RKO (cell line): ENCODE data around the gene TMEM14A.
"Not testable (repeated sequence)": the region's sequence is repeated elsewhere in the genome, so short reads cannot be mapped to it uniquely, and the experiment has no call there.

Experiments
- DNase-seq: peaks from one replicate; pipeline ENCODE4 v3.0.0-alpha.2; 2016; ENCODE audit warnings: low spot score

Gene TMEM14A

DNA sequence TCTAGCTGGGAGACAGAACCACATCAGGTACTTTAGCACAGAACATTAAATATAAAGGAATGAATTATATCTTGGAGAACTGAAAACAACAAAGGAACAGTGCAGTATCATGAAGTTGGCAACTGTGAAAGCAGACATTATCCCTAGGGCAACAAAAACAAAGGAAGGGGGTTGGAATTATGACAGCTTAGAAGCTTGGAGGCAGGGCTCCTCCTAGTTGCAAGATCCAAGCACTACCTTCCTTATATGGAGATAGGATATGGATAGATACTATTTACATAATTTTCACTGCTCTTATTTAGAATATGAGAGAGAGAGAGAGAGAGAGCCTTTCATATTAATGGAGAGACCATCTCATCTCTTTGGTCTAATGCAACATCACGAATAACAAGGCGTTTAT is 27.0 kb downstream of the TMEM14A start:
- DNase-seq = peak; percentile 28

GRCh38 chr6:52704060-52704459 is 33.1 kb downstream of the TMEM14A start:
- no peak for DNase-seq

GRCh38 chr6:52704781-52705502 is 34.0 kb downstream of the TMEM14A start:
- DNase-seq = not testable (repeated sequence)

GRCh38 chr6:52706001-52706400 is 35.1 kb downstream of the TMEM14A start:
- no peak for DNase-seq

- DNase-seq = no peak
These were observed 37.2 kb downstream of the TMEM14A start for GRCh38 chr6:52707963-52708680.

GRCh38 chr6:52712136-52712535 is 41.2 kb downstream of the TMEM14A start:
- peak; percentile 11 for DNase-seq

DNA sequence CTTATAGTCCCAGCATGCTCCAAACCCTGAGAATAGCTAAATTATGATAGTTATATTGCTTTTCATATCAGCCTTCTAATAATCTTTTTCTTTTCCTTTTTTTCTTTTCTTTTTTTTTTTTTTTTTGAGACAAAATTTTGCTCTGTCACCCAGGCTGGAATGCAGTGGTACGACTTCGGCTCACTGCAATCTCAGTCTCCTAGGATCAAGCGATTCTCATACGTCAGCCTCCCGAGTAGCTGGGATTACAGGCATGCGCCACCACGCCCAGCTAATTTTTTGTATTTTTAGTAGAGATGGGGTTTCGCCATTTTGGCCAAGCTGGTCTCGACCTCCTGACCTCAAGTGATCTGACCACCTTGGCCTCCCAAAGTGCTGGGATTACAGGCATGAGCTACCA is 43.8 kb downstream of the TMEM14A start:
- not testable (repeated sequence) for DNase-seq

GRCh38 chr6:52718550-52718949 is 47.6 kb downstream of the TMEM14A start:
- DNase-seq = no peak

- DNase-seq = no peak
These were observed 49.4 kb downstream of the TMEM14A start for GRCh38 chr6:52720321-52720720.

DNA sequence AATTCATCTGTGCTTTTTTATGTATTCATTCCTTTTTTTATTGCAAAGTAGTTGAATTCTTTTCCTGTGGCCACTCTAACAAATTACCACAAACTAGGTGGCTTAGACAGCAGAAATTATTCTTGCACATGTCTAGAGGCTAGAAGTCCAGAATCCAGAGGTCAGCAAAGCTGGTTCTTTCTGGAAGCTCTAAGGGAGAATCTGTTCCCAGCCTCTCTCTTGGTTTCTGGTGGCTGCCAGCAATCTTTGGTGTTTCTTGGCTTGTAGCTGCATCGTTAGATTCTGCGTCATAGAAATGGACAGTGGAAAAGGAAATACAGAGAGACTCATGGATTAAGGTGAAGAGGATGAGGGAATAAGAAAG is 53.1 kb downstream of the TMEM14A start:
- DNase-seq = no peak

GRCh38 chr6:52724406-52725121 is 53.7 kb downstream of the TMEM14A start:
- DNase-seq = peak; percentile 66

- DNase-seq = no peak
These were observed 54.2 kb downstream of the TMEM14A start for GRCh38 chr6:52725143-52725534.

DNA sequence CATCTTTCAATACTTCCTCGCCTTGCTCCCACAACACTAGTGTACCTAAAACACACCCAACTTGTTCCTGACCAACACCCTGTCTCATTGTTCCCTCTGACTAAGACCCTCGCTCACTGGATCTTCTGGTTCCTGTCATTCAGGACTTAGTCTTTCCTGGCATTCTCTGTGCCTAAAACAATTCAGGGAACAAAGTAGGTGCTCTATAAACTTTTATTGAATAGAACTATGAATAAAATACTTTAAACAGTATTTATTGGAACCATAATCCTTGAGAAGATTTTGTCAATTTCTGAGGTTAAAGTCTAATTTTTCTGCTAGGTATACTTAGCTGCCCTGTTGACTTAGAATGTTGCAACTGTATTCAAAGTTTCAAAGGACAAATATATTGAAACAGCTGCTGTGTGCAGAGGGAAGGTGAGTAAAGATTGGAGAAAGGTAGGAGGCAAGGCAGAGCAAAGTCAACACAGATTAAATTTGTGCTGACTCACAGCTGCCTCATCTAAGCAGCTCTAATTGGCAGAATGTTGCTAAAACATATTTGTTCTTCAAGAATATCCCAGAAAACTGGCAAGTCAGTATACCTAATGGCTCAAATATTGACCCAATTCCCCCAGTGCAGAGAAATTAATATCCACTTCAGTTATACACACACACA is 54.8 kb downstream of the TMEM14A start:
- no peak for DNase-seq

DNA sequence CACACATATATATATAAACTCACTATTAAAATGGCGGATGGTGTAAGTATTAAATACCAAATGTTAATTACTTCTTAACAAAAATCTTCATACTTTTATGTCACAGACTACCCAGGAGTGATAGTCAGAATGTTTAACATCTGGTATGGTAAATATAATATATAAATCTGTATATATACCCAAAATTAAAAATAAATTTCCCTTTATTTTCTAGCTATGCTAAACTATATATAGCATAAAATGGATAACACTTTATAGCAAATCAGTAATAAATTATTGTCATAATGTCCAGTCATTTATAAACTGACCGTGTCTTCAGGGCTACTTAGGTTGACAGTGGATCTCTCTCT is 55.3 kb downstream of the TMEM14A start:
- DNase-seq = no peak

DNA sequence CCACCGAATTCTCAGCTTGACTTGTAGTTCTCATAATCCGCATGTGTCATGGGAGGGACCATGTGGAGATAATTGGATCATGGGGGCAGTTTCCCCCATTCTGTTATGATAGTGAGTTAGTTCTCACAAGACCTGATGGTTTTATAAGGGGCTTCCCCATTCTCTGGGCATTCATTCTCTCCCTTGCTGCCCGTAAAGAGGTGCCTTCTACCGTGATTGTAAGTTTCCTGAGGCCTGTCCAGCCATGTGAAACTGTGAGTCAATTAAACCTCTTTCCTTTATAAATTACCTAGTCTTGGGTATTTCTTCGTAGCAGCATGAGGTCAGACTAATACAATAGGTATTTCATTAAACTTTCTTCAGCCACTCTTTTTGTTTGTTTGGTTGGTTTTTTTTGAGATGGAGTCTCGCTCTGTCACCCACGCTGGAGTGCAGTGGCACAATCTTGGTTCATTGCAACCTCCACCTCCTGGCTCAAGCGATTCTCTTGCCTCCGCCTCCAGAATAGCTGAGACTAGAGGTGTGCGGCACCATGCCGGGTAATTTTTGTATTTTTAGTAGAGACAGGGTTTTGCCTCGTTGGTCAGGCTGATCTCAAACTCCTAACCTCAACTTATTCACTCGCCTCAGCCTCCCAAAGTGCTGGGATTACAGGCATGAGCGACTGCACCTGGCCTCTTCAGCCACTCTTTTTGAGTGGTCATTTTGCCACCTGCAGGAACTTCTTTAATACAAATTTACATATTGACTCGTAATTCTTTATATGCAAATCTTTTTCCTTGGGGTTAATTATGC is 56.0 kb downstream of the TMEM14A start:
- no peak for DNase-seq

GRCh38 chr6:52727908-52728307 is 57.0 kb downstream of the TMEM14A start:
- DNase-seq = no peak

- DNase-seq = no peak
These were observed 57.5 kb downstream of the TMEM14A start for GRCh38 chr6:52728394-52728793.

- no peak for DNase-seq
These were observed 58.7 kb downstream of the TMEM14A start for GRCh38 chr6:52729576-52729975.

GRCh38 chr6:52731719-52732118 is 60.8 kb downstream of the TMEM14A start:
- DNase-seq = no peak

GRCh38 chr6:52733172-52733571 is 62.3 kb downstream of the TMEM14A start:
- no peak for DNase-seq

- no peak for DNase-seq
These were observed 63.2 kb downstream of the TMEM14A start for GRCh38 chr6:52734072-52734471.

DNA sequence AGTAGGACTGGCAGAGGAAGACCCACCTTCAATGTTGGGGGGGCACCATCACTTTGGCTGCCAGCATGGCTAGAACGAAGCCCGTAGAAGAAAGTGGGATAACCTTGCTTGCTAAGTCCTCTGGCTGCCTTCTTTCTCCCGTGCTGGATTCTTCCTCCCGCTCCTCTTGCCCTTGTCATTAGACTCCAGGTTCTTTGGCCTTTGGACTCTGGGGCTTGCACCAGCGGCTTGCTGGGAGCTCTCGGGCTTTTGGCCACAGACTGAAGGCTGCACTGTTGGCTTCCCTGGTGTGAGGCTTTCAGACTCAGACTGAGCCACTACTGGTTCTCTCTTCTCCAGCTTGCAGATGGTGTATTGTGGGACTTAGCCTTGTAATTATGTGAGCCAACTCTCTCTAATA is 64.2 kb downstream of the TMEM14A start:
- no peak for DNase-seq
